ENCODE results near the gene ANKMY2. TPM values are rescaled to one million over a fixed set of nuclear protein-coding genes. Genes with fewer than 3 reads are reported as not detected.
"Not testable (repeated sequence)": the region's sequence is repeated elsewhere in the genome, so short reads cannot be mapped to it uniquely, and the experiment has no call there.

Gene ANKMY2
- 10 to 100 TPM; 11.3 to 13.4 TPM for total RNA-seq

DNA sequence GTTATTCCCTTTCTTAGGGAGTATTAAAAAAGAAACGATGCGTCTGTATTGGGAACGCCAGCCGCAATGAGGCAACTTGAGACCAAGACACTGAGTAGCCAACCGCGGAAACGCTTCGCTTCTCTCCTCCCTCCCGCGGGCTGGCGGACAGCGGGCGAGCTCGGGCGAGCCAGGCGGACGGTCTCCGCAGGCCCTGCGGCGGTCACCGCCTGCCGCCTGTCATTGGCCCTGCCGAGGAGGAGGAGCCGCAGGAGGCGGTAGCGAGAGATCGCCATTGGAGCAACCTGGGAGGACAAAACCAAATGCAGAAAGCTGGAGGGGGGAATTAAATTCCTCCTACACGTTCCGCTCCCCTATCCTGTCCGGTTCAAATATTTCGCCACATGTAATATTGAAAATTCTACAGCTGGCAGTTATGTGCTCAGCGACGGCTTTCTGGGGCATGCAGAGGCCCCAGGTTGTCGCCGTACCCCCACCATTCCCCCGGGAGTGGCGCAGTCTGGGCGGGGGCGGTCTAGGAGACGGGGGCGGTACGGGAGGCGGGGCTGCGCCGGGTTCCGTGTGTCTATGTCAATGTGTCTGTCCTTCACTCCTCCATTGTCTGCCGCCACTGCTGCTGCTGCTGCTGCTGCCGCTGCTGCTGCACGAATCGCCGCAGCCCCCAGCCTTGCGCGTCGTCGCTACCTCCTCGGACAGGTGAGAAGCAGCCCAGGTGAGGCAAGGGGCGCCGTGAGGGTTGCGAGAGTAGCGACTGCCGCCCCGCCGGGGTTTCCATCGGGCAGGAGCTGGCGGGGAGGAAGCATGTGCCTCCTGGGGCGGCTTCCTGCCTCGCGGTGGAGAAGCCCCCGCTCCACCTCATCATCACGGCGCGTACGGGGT is at the start of gene ANKMY2, which contains the start of gene BZW2:
TSS of gene ANKMY2 (minus strand) at position 162 of the 879 bp plus-strand sequence. CDS start 181 bp downstream, outside the sequence.
TSS of gene BZW2 (plus strand) at position 589 of the 879 bp plus-strand sequence. CDS start 19,263 bp downstream, outside the sequence.
- peak within 1 kb of the TSS; percentile 97 for H3K27ac Mint-ChIP-seq
- H3K4me3 Mint-ChIP-seq: peak within 1 kb of the TSS; percentile 92
- no peaks in the 10 kb centered on the region for H3K9me3 Mint-ChIP-seq
- H3K4me1 Mint-ChIP-seq (ENCODE audit: low read depth in 2 of 2): peaks cover 48 to 49% of the 10 kb centered on the region in 2 donors
- ATAC-seq (peak; percentile 96 to 97), DNase-seq (ENCODE audit: low spot score) (peak; percentile 96)
- no peaks in the 10 kb centered on the region for H3K27me3 Mint-ChIP-seq
- H3K36me3 Mint-ChIP-seq: peaks cover 6% of the 10 kb centered on the region

DNA sequence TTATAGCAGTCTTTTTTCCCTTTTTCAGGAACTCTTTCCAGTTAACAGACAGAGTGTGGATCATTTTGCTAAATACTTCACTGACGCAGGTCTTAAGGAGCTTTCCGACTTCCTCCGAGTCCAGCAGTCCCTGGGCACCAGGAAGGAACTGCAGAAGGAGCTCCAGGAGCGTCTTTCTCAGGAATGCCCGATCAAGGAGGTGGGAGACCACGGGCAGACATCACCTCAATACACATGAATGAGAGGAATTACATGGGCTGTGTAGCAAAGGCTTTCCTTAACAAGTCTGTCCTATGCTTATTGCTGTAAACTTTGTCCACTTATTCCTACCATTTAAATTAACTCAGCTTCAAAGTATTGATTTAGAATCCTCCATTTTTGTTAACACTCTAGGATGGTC is 49.3 kb upstream of the ANKMY2 start:
- Mint-ChIP-seq H3K27ac (no peak overlapping the region), H3K4me3 (no peak overlapping the region), H3K4me1 (ENCODE audit: low read depth in 2 of 2) (no peaks in the 10 kb centered on the region), H3K36me3 (peaks cover 33% of the 10 kb centered on the region), H3K9me3 (no peaks in the 10 kb centered on the region), H3K27me3 (no peaks in the 10 kb centered on the region)
- ATAC-seq: no peak
- no peak for DNase-seq (ENCODE audit: low spot score)

- H3K27ac Mint-ChIP-seq: no peak overlapping the region
- DNase-seq (ENCODE audit: low spot score) (no peak), ATAC-seq (no peak)
- no peak overlapping the region for H3K4me3 Mint-ChIP-seq
- no peaks in the 10 kb centered on the region for H3K9me3 Mint-ChIP-seq
- no peaks in the 10 kb centered on the region for H3K27me3 Mint-ChIP-seq
- peaks cover 29% of the 10 kb centered on the region for H3K36me3 Mint-ChIP-seq
- H3K4me1 Mint-ChIP-seq (ENCODE audit: low read depth in 2 of 2): no peaks in the 10 kb centered on the region
These were observed 48.2 kb upstream of the ANKMY2 start for GRCh38 chr7:16693601-16694318.

- DNase-seq (ENCODE audit: low spot score) (no peak), ATAC-seq (no peak)
- H3K27ac Mint-ChIP-seq: no peak overlapping the region
- H3K36me3 Mint-ChIP-seq: peaks cover 18% of the 10 kb centered on the region
- H3K27me3 Mint-ChIP-seq: no peaks in the 10 kb centered on the region
- no peak overlapping the region for H3K4me3 Mint-ChIP-seq
- no peaks in the 10 kb centered on the region for H3K4me1 Mint-ChIP-seq (ENCODE audit: low read depth in 2 of 2)
- no peaks in the 10 kb centered on the region for H3K9me3 Mint-ChIP-seq
These were observed 45.7 kb upstream of the ANKMY2 start for GRCh38 chr7:16691241-16691640.

DNA sequence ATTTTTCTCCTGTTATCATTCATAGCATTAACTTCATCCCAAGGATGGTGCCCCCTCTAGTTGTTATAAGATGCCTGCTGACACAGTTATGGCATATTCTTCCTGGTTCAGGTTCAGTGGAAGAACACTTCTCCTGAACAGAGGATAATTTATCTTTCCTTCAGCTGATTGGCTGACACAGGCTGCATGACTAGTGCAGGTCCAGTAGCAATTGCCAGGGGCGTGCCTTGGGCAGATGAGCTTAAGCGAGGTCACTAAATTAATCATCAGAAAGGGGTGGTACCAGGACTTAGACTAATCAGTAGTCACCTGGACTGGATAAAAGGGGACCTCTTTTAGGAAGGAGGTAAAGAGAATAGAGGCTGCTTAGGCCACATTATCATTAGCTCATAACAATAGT is 42.7 kb upstream of the ANKMY2 start:
- Mint-ChIP-seq H3K27me3 (no peaks in the 10 kb centered on the region), H3K9me3 (no peaks in the 10 kb centered on the region), H3K4me3 (no peak overlapping the region), H3K36me3 (peaks cover 28% of the 10 kb centered on the region), H3K27ac (no peak overlapping the region), H3K4me1 (ENCODE audit: low read depth in 2 of 2) (peaks cover 0 to 2% of the 10 kb centered on the region in 2 donors)
- no peak for ATAC-seq
- DNase-seq (ENCODE audit: low spot score): no peak

GRCh38 chr7:16685535-16685934 is 40.0 kb upstream of the ANKMY2 start:
- DNase-seq (ENCODE audit: low spot score) (no peak), ATAC-seq (no peak)
- Mint-ChIP-seq H3K4me3 (no peak overlapping the region), H3K9me3 (no peaks in the 10 kb centered on the region), H3K27me3 (no peaks in the 10 kb centered on the region), H3K36me3 (peaks cover 29% of the 10 kb centered on the region), H3K27ac (no peak overlapping the region), H3K4me1 (ENCODE audit: low read depth in 2 of 2) (peaks cover 0 to 2% of the 10 kb centered on the region in 2 donors)

DNA sequence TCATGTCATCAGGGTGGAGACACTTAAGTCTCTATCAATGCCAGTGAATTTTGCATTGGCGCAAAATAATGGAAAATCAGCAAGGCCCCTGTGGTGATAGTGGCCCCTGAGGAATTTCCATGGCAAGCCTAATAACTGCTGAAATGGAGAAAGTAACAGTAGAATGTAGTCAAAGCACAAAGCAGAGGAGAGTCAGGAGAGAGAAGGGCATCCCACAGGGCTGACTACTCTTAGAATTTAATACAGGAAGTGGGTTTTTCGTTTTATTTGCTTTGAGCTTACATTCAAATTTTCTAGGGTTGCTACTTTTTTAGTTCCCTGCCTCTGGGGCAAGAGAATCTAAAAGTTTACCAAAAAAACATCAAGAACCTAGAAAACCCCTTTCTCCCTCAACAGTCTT is 39.4 kb upstream of the ANKMY2 start:
- DNase-seq (ENCODE audit: low spot score): no peak
- Mint-ChIP-seq H3K4me1 (ENCODE audit: low read depth in 2 of 2) (peaks cover 0 to 2% of the 10 kb centered on the region in 2 donors), H3K9me3 (no peaks in the 10 kb centered on the region), H3K27me3 (no peaks in the 10 kb centered on the region), H3K4me3 (no peak overlapping the region), H3K36me3 (peaks cover 30% of the 10 kb centered on the region), H3K27ac (no peak overlapping the region)
- no peak for ATAC-seq

- H3K36me3 Mint-ChIP-seq: peaks cover 34% of the 10 kb centered on the region
- not testable (repeated sequence) for H3K27ac Mint-ChIP-seq; H3K9me3 Mint-ChIP-seq; H3K4me3 Mint-ChIP-seq; H3K27me3 Mint-ChIP-seq; ATAC-seq; DNase-seq (ENCODE audit: low spot score); H3K4me1 Mint-ChIP-seq (ENCODE audit: low read depth in 2 of 2)
These were observed 33.4 kb upstream of the ANKMY2 start for GRCh38 chr7:16678645-16679566.

- Mint-ChIP-seq H3K4me3 (no peak overlapping the region), H3K27me3 (no peaks in the 10 kb centered on the region), H3K4me1 (ENCODE audit: low read depth in 2 of 2) (no peaks in the 10 kb centered on the region), H3K36me3 (peaks cover 34% of the 10 kb centered on the region), H3K27ac (no peak overlapping the region), H3K9me3 (no peaks in the 10 kb centered on the region)
- no peak for ATAC-seq
- DNase-seq (ENCODE audit: low spot score): no peak
These were observed 32.5 kb upstream of the ANKMY2 start for GRCh38 chr7:16677978-16678494.

- H3K36me3 Mint-ChIP-seq: peaks cover 43% of the 10 kb centered on the region
- no peaks in the 10 kb centered on the region for H3K27me3 Mint-ChIP-seq
- no peak for ATAC-seq
- H3K4me1 Mint-ChIP-seq (ENCODE audit: low read depth in 2 of 2): peaks cover 6 to 8% of the 10 kb centered on the region in 2 donors
- H3K4me3 Mint-ChIP-seq: no peak overlapping the region
- no peaks in the 10 kb centered on the region for H3K9me3 Mint-ChIP-seq
- DNase-seq (ENCODE audit: low spot score): no peak
- H3K27ac Mint-ChIP-seq: no peak overlapping the region
These were observed 29.7 kb upstream of the ANKMY2 start for GRCh38 chr7:16675277-16675676.

GRCh38 chr7:16671811-16672210 is 26.3 kb upstream of the ANKMY2 start:
- no peak overlapping the region for H3K27ac Mint-ChIP-seq
- peaks cover 11 to 13% of the 10 kb centered on the region in 2 donors for H3K4me1 Mint-ChIP-seq (ENCODE audit: low read depth in 2 of 2)
- no peak for DNase-seq (ENCODE audit: low spot score)
- H3K4me3 Mint-ChIP-seq: no peak overlapping the region
- no peak for ATAC-seq
- H3K9me3 Mint-ChIP-seq: no peaks in the 10 kb centered on the region
- H3K27me3 Mint-ChIP-seq: no peaks in the 10 kb centered on the region
- H3K36me3 Mint-ChIP-seq: peaks cover 25% of the 10 kb centered on the region

DNA sequence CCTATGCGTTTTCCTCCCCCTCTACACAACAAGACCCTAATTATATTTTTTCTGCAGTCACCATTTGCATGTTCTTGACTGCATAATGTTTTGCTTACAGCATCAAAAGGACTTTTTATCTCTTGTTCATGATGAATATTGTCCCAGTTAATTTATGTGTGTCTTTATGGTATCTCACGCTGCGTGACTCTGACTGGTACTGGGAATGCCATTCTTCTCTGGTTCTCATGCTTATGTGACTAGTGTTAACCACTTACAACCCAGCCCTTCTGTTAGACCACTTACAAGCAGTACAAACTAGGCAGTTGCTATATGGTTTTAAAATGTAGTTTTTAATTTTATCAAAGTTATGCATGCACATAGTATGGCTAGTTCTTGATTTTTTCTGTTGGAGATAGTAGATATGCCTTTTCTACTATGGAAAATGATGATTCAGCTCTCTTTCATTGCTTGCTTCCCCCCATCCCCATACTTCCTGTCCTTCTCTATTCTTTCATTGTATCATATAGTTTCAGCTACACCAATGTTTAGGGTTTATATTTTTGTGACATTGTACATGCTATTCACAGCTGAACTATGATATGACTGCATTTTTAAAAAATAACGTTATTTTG is 25.3 kb upstream of the ANKMY2 start:
- ATAC-seq (no peak), DNase-seq (ENCODE audit: low spot score) (no peak)
- Mint-ChIP-seq H3K9me3 (no peaks in the 10 kb centered on the region), H3K27me3 (no peaks in the 10 kb centered on the region), H3K4me3 (no peak overlapping the region), H3K27ac (no peak overlapping the region), H3K36me3 (peaks cover 24% of the 10 kb centered on the region), H3K4me1 (ENCODE audit: low read depth in 2 of 2) (peaks cover 11 to 13% of the 10 kb centered on the region in 2 donors)

GRCh38 chr7:16670021-16670420 is 24.5 kb upstream of the ANKMY2 start:
- H3K36me3 Mint-ChIP-seq: peaks cover 24% of the 10 kb centered on the region
- no peak for DNase-seq (ENCODE audit: low spot score)

More at GRCh38 chr7:16670021-16670420, 24.5 kb upstream of the ANKMY2 start:
- peaks cover 11 to 13% of the 10 kb centered on the region in 2 donors for H3K4me1 Mint-ChIP-seq (ENCODE audit: low read depth in 2 of 2)
- H3K4me3 Mint-ChIP-seq: no peak overlapping the region
- no peaks in the 10 kb centered on the region for H3K27me3 Mint-ChIP-seq
- ATAC-seq: no peak
- no peak overlapping the region for H3K27ac Mint-ChIP-seq
- no peaks in the 10 kb centered on the region for H3K9me3 Mint-ChIP-seq
